Activated CD4-positive, alpha-beta T cell treated with anti-CD3 and anti-CD28 coated beads, Interleukin-2, amount 10 ng/mL, durations not matched to agents 7 days and 5 days (primary cell): Measurements from ENCODE around the gene GLIS2. TPM values are rescaled to one million over a fixed set of nuclear protein-coding genes. Genes with fewer than 3 reads are reported as not detected.

ENCODE experiments used
- CTCF ChIA-PET: fragments of 350-600 bp; sonication (Branson Sonifier 250); formaldehyde crosslinking; loops from one replicate; lab custom pipeline; 2021; ENCODE audit warnings: antibody characterized with exemption; lab: Charles Lee
- POLR2A ChIA-PET: fragments of 350-600 bp; sonication (Branson Sonifier 250); formaldehyde crosslinking; loops from one replicate; lab custom pipeline; 2021; ENCODE audit warnings: antibody characterized with exemption; lab: Charles Lee
- DNase-seq: peaks from one replicate; pipeline ENCODE4 v3.0.0-alpha.2; 2020
- H3K27ac Mint-ChIP-seq: one replicate; pipeline ENCODE4 v1.8.0; 2021; ENCODE audit warnings: mild to moderate bottlenecking, moderate library complexity, mixed read lengths
- H3K27me3 Mint-ChIP-seq: one replicate; pipeline ENCODE4 v1.8.0; 2021; ENCODE audit warnings: mixed read lengths
- H3K36me3 Mint-ChIP-seq: one replicate; pipeline ENCODE4 v1.8.0; 2021; ENCODE audit warnings: low read depth, mixed read lengths
- H3K4me1 Mint-ChIP-seq: one replicate; pipeline ENCODE4 v1.8.0; 2021; ENCODE audit warnings: mixed read lengths
- H3K4me3 Mint-ChIP-seq: one replicate; pipeline ENCODE4 v1.8.0; 2021; ENCODE audit warnings: mild to moderate bottlenecking, moderate library complexity, mixed read lengths
- H3K9me3 Mint-ChIP-seq: one replicate; pipeline ENCODE4 v1.8.0; 2021; ENCODE audit warnings: mixed read lengths
- total RNA-seq, 2 experiments: library from RNA; stranded (reverse); gene quantifications; one replicate each; pipeline ENCODE4 v1.2.3, GENCODE V29; 2021

GLIS2 gene
- total RNA-seq, 2 experiments from 2014 or later = 0.12 to 0.17 TPM

DNA sequence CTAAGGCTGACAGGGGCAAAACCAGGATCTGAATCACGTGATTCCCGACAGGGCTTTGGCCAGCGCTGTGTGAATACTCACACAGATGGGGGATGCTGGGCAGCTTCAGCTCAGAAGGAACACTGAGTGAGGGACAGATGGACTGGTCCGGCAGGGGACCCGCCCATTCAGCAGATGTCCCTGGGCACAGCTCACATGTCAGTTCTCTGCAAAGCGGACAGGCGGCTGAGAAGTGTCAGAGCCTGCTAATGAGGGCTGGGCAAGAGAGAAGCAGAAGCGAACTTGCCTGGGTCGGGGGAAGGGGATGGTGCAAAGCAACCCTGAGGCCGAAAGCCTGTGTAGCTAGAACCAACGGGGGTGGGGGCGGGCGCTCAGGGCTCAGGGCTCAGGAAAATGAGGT, 11.9 kb upstream of the GLIS2 start:
- ChIA-PET CTCF (interaction anchor here (0.6 to 1.9 kb wide), 3 partner anchors 15 to 902 kb away, joined by 3 to 6 read pairs (median 3); no protein-coding TSS in a partner anchor), POLR2A (interaction anchor here (0.6 kb wide), 1 partner anchor 8 kb away, joined by 3 read pairs; no protein-coding TSS in a partner anchor)
- H3K9me3 Mint-ChIP-seq = no peaks in the 10 kb centered on the region
- peaks cover 12% of the 10 kb centered on the region for H3K36me3 Mint-ChIP-seq
- H3K4me1 Mint-ChIP-seq = peaks cover 34% of the 10 kb centered on the region
- no peaks in the 10 kb centered on the region for H3K27me3 Mint-ChIP-seq
- no peak overlapping the region for H3K27ac Mint-ChIP-seq
- no peak overlapping the region for H3K4me3 Mint-ChIP-seq
- no peak for DNase-seq

DNA sequence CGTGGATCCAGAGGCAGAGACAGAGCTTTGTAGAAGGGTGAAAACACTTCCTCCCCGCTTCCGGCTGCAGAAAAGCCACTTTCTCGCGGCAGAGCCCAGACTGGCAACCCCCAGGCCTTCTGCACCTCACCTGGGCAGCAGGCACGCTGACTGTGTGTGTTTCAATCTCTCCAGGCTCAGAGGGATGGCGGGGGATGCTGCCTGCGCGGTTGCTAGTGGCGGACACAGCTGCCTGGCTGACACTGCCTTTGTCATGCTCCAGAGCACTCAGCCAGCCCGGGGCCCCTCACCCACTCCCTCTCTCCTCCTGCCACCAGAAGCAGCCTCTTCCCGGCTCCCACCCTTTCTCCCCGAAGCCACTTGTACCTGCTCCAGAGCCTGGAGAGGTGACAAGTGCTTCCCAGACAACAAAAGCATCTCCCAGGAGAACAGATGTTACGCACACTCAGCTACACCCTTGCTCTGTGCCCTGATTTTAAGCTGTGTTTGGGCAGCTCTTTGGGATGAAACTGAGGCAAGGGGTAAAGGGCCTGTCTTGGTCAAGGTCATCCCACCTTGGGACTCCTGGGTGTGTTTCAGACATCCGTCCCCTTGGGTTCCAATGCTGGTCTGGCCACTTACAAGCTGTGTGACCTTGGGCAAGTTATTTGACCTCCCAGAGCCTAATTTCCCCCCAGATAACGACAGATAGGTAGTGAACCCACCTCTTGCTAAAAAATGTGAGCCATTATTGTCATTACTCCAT, 9.2 kb upstream of the GLIS2 start:
- H3K4me3 Mint-ChIP-seq = peak overlapping the region; percentile 91
- peaks cover 34% of the 10 kb centered on the region for H3K4me1 Mint-ChIP-seq
- H3K36me3 Mint-ChIP-seq = peaks cover 12% of the 10 kb centered on the region
- peaks cover 2% of the 10 kb centered on the region for H3K27me3 Mint-ChIP-seq
- peak; percentile 59 for DNase-seq
- ChIA-PET CTCF (interaction anchor here (1.0 to 4.3 kb wide), 7 partner anchors 13 to 380 kb away, joined by 3 to 27 read pairs (median 5); partner anchors contain the start of gene TFAP4), POLR2A (interaction anchor here (0.6 kb wide), 1 partner anchor 36 kb away, joined by 3 read pairs; no protein-coding TSS in a partner anchor)
- H3K27ac Mint-ChIP-seq = peak overlapping the region; percentile 94
- no peaks in the 10 kb centered on the region for H3K9me3 Mint-ChIP-seq

DNA sequence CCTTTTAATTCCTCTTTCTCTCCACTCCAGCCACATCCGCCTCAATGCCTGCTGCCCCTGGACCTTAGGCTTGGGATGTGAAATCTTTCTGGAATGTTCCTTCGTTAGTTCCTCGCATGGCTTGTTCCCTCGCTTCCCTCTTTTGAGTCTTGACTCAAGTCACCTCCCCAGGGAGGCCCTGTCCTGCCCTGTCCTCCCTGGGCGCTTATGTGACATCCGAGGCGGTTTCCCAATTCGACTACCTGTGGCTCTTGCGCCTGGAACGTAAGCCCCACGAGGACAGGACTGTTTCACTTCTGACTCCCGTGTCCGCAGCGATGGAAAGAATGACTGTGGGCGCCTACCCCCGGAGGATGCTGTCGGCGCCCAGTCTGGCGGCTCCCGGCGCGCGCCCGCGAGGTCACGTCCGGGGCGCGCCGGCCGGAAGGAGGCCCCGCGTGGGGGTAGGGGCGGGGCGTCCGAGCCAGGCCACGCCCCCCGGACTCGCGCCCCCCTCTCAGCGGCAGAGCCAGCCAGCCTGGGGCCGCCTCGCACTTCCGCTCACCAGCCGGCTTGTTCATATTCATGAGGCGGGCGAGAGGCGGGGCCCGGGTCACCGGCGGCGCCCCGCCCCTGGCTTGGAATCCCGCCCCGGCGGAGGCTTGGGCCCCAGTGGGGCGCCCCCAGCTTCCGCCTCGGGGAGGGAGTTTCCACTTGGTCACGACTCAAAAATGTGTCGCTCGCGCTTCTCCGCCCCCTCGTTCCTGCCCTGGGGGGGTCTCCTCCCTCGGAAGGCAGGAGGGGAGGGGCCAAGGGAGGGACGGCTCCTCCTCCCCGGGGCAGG, 8.4 kb upstream of the GLIS2 start:
- H3K9me3 Mint-ChIP-seq = no peaks in the 10 kb centered on the region

DNA sequence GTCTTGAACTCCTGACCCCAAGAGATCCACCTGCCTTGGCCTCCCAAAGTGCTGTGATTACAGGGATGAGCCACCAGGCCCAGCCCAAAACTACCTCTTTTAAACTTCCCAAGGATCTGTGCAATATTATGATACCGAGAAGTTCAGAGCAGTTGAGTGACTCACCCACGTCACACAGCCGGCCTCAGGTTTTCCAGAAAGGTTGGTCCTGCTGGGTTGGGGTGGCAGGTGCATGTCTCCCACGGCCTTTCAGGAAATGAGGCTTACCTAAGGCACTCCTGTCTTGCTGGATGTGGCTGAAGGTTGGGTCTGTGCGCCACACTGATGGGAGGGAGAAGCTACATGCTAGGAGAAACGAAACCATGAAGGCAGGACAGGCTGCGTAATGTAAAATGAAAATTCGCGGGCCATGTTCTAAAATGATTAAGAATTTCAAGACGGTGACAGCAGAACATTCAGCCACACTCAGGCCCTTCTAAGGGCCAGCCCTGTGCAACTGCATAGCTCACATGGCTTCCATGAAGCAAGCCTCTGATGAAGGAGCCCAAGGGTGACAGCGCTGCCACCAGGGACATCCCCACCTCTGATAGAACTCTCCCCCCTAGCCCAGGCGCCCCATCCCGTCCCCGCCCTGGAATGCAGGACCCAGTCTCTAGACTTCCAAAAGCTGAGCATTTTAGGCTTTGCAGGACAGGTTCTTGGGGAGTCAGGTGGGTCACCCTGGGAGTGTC, 6.6 kb upstream of the GLIS2 start:
- peaks cover 35% of the 10 kb centered on the region for H3K4me1 Mint-ChIP-seq
- H3K9me3 Mint-ChIP-seq = no peaks in the 10 kb centered on the region
- POLR2A ChIA-PET = no interaction called here
- DNase-seq = no peak
- H3K4me3 Mint-ChIP-seq = no peak overlapping the region
- CTCF ChIA-PET = interaction anchor here (0.9 to 4.1 kb wide), 12 partner anchors 9 to 648 kb away, joined by 3 to 16 read pairs (median 4); no protein-coding TSS in a partner anchor
- peaks cover 9% of the 10 kb centered on the region for H3K27me3 Mint-ChIP-seq
- H3K36me3 Mint-ChIP-seq = peaks cover 11% of the 10 kb centered on the region
- peak overlapping the region; percentile 97 for H3K27ac Mint-ChIP-seq

More for the DNA sequence above, 8.4 kb upstream of the GLIS2 start:
- H3K4me3 Mint-ChIP-seq = peak overlapping the region; percentile 91
- CTCF ChIA-PET = interaction anchor here (0.7 to 4.3 kb wide), 8 partner anchors 9 to 381 kb away, joined by 3 to 27 read pairs (median 5); partner anchors contain the start of gene TFAP4
- peaks cover 12% of the 10 kb centered on the region for H3K36me3 Mint-ChIP-seq
- peak overlapping the region; percentile 97 for H3K27ac Mint-ChIP-seq
- POLR2A ChIA-PET = no interaction called here
- DNase-seq = peak; percentile 96
- peaks cover 2% of the 10 kb centered on the region for H3K27me3 Mint-ChIP-seq
- peaks cover 34% of the 10 kb centered on the region for H3K4me1 Mint-ChIP-seq

GRCh38 chr16:4309833-4310266, 6.0 kb upstream of the GLIS2 start:
- ChIA-PET CTCF (interaction anchor here (0.9 to 4.1 kb wide), 12 partner anchors 9 to 647 kb away, joined by 3 to 16 read pairs (median 3); no protein-coding TSS in a partner anchor), POLR2A (no interaction called here)

DNA sequence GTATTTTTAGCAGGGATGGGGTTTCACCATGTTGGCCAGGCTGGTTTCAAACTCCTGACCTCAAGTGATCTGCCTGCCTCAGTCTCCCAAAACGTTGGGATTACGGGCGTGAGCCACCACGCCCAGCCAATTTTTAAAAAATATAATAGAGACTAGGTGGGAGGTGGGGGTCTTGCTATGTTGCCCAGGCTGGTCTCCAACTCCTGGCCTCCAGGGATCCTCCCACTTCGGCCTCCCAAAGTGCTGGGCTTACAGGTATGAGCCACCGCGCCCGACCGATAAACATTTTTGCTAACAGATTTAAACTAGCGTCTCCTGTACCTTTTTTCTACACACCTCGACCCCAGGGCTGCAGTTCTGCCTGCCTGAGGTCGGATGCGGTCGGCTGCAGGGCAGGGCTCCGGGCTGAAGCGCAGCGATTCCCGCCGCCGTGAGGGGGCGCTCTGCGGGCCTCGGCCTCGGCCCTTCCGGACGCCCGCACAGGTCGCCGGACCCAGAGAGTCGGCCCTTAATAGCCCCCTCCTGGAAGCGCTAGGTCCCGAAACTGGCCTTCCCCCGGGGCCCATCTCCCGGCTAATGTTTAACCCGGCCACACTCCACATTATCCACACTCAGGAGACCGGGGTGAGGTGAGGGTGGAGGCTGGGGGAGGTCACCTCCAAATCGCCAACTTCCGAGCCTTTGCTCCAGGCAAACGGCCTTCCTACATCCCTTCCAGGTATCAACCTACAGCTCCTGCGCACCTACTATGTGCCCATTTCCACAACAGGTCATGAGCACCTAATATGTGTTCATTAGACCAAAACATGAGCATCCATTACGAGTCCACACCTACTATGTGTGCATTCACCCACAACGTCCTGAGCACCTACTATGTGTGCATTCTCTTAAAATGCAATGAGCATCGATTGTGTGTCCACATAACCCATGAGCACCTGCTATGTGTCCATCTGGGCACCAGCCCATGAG, 2.0 kb upstream of the GLIS2 start:
- no peaks in the 10 kb centered on the region for H3K9me3 Mint-ChIP-seq
- H3K4me3 Mint-ChIP-seq = no peak overlapping the region
- no peak for DNase-seq
- H3K4me1 Mint-ChIP-seq = peaks cover 18% of the 10 kb centered on the region
- H3K27ac Mint-ChIP-seq = peak overlapping the region; percentile 58
- peaks cover 2% of the 10 kb centered on the region for H3K36me3 Mint-ChIP-seq
- CTCF ChIA-PET = interaction anchor here (0.7 to 1.6 kb wide), 2 partner anchors 14 to 27 kb away, joined by 3 to 4 read pairs; no protein-coding TSS in a partner anchor
- H3K27me3 Mint-ChIP-seq = peaks cover 18% of the 10 kb centered on the region
- POLR2A ChIA-PET = no interaction called here

More at GRCh38 chr16:4309833-4310266, 6.0 kb upstream of the GLIS2 start:
- Mint-ChIP-seq H3K36me3 (peaks cover 13% of the 10 kb centered on the region), H3K9me3 (no peaks in the 10 kb centered on the region), H3K27ac (no peak overlapping the region), H3K4me1 (peaks cover 40% of the 10 kb centered on the region), H3K4me3 (no peak overlapping the region), H3K27me3 (peaks cover 15% of the 10 kb centered on the region)
- DNase-seq = peak; percentile 64

DNA sequence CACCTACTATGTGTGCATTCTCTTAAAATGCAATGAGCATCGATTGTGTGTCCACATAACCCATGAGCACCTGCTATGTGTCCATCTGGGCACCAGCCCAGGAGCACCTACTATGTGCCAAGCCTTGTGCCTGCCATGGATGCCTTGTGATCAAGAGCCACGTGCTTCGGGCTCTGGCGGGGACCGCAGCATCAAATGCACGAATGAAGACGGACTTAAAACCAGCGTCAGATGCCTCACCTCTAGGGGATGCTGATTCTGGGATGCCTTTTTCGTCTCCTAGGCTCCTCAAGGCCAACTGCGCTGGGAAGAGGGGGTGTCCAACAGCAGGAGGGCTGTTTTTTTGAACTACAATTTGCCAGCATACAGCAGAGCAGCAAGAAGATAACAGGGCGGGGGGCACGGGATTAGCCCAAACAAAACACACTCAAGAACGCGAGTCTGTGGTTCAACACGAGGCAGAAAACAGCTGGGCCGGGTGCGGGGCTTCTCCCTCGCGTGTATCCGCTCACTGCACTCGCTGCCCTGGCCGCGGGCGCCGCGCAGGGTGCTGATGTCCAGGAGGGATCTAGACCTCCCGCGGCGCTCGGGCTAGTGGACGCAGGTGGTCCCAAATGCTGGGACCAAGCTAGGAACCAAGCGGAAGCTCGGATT, 1.2 kb upstream of the GLIS2 start:
- CTCF ChIA-PET = interaction anchor here (1.6 kb wide), 1 partner anchor 26 kb away, joined by 4 read pairs; no protein-coding TSS in a partner anchor
- H3K36me3 Mint-ChIP-seq = peaks cover 2% of the 10 kb centered on the region
- peak overlapping the region; percentile 78 for H3K27ac Mint-ChIP-seq
- H3K27me3 Mint-ChIP-seq = peaks cover 18% of the 10 kb centered on the region
- POLR2A ChIA-PET = no interaction called here
- H3K4me1 Mint-ChIP-seq = peaks cover 20% of the 10 kb centered on the region
- H3K4me3 Mint-ChIP-seq = peak overlapping the region; percentile 69
- DNase-seq = no peak
- no peaks in the 10 kb centered on the region for H3K9me3 Mint-ChIP-seq

GRCh38 chr16:4316108-4316863, 419 bp downstream of the GLIS2 start:
- Mint-ChIP-seq H3K4me3 (peak overlapping the region; percentile 41), H3K4me1 (peaks cover 23% of the 10 kb centered on the region), H3K27me3 (peaks cover 17% of the 10 kb centered on the region), H3K36me3 (peaks cover 2% of the 10 kb centered on the region), H3K9me3 (no peaks in the 10 kb centered on the region), H3K27ac (no peak overlapping the region)
- POLR2A ChIA-PET = no interaction called here
- no peak for DNase-seq
- CTCF ChIA-PET = interaction anchor here (0.6 to 0.8 kb wide), 2 partner anchors 8 to 12 kb away, joined by 3 read pairs; no protein-coding TSS in a partner anchor

DNA sequence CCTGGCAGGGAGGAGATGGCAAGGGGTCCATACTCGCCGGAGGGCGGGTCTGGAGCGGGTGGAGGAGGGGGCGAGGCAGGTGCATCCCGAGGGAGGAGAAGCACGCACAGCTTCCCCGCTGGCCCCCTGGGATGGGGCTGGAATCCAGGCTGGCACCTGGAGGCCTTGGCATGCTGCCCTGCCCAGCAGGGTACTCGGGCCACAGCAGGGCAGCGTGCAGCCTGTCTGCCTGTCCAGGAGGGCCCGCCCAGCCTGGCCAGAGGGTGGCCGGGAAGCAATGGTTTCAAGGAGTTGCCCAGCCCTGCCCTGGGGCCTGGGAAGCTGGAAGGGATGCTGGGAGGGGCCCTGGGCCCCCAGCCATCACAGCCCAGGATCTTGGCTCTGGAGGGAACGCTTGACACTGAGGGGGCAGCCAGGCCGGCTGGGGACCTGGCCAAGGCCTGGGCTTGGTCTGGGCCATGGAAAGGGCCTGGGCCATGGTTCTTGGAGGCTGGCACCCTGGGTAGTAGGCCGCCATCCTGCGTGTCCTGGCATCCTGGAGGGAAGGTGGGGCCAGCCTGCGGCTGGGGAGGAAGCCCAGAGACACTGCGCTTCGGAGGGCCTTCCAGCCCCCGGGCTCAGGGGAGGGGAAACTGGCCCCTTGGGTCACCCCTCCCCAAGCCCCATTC, 1.1 kb downstream of the GLIS2 start:
- Mint-ChIP-seq H3K9me3 (no peaks in the 10 kb centered on the region), H3K27ac (no peak overlapping the region), H3K4me1 (peaks cover 23% of the 10 kb centered on the region), H3K4me3 (peak overlapping the region; percentile 41), H3K27me3 (peaks cover 17% of the 10 kb centered on the region), H3K36me3 (peaks cover 2% of the 10 kb centered on the region)
- CTCF ChIA-PET = interaction anchor here (0.8 to 4.1 kb wide), 6 partner anchors 8 to 232 kb away, joined by 3 to 16 read pairs (median 3); no protein-coding TSS in a partner anchor
- POLR2A ChIA-PET = no interaction called here
- DNase-seq = no peak
